ENCODE data around the gene ZNF552. TPM values are rescaled to one million over a fixed set of nuclear protein-coding genes. Genes with fewer than 3 reads are reported as not detected.
A peak's percentile ranks its signal among the peaks of the same experiment; 100 is the strongest.
"Not testable (repeated sequence)": the region's sequence is repeated elsewhere in the genome, so short reads cannot be mapped to it uniquely, and the experiment has no call there.

The ZNF552 gene
- total RNA-seq (2014; rRNA removed; shearing (Covaris generic)) = 4.5 and 4.9 TPM in 2 replicates
- 2.8 and 2.9 TPM in 2 replicates for polyA plus RNA-seq (2015; cell fraction: cytosol; rRNA removed)
- polyA plus RNA-seq (2015; cell fraction: nucleus; rRNA removed) = 8.3 and 12.5 TPM in 2 replicates

DNA sequence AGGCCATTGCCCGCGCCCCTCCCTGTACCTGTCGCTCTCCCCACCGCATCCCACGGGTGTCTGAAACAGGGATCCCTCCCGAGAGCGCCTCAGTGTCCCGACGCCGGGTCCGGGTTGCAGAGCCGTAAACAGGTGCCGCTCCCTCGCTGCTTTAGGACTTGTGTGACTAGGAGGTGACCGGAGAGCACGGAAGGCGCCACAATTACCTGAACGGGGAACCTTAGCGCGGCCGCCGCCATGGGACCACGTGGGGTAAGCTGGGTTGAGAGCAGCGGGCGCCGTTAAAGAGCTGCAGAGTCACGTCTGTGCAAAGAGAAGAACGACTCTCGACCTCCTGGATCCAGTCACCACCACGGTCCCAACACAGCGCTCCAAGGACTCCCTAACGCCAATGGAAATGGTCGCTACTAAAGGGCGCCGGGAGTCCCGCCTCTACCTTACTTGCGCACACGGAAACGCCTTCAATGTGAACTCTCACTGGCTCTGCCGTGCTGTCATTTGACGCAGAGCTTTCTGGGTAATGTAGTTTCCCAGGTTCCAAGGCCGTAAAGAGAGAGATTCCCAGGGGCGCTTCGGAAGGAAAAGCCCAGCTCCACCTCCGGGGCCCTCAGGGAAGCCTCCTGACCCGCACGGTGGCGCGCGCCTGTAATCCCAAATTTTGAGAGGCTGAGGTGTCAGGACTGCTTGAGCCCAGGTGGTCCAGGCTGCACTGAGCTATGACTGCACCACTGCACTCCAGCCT, at the start of gene ZNF552:
TSS of gene ZNF552 (minus strand) at position 409 of the 742 bp plus-strand sequence. CDS start at position 239, 170 bp downstream.
- DNase-seq (ENCODE audit: low read depth, low spot score) = peak; percentile 94
- in situ Hi-C loops (cut with HindIII; ENCODE audit: low pct_unique_long_range_greater_than_20kb, low sequenced_read_pairs) = no loop called here

- in situ Hi-C loops (cut with HindIII; ENCODE audit: low pct_unique_long_range_greater_than_20kb, low sequenced_read_pairs) = not testable (repeated sequence)
Observed at GRCh38 chr19:57862351-57862750, 47.6 kb upstream of the ZNF552 start.

DNA sequence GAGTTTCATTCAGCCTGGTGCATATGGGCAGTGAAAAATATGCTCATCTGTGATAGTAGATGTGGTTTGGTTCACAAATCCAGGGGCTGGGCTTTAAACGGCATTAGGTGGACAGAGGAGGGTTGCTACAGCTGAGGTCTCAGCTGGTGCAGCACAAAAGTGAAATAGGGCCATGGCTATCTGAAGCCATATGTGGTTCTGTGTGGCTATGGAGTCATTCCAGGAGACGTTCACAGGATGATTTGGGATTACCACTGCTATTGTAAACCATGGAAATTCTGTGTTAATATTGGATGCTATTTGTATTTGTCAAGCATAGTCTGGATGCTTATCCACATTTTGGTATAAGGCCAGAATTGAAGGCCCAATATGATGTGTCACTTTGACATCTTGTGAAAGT, 39.4 kb upstream of the ZNF552 start:
- in situ Hi-C loops (cut with HindIII; ENCODE audit: low pct_unique_long_range_greater_than_20kb, low sequenced_read_pairs); DNase-seq (ENCODE audit: low read depth, low spot score): not testable (repeated sequence)

More at GRCh38 chr19:57862351-57862750, 47.6 kb upstream of the ZNF552 start:
- DNase-seq (ENCODE audit: low read depth, low spot score) = not testable (repeated sequence)

GRCh38 chr19:57851812-57852603, 37.3 kb upstream of the ZNF552 start:
- DNase-seq (ENCODE audit: low read depth, low spot score); in situ Hi-C loops (cut with HindIII; ENCODE audit: low pct_unique_long_range_greater_than_20kb, low sequenced_read_pairs): not testable (repeated sequence)

DNA sequence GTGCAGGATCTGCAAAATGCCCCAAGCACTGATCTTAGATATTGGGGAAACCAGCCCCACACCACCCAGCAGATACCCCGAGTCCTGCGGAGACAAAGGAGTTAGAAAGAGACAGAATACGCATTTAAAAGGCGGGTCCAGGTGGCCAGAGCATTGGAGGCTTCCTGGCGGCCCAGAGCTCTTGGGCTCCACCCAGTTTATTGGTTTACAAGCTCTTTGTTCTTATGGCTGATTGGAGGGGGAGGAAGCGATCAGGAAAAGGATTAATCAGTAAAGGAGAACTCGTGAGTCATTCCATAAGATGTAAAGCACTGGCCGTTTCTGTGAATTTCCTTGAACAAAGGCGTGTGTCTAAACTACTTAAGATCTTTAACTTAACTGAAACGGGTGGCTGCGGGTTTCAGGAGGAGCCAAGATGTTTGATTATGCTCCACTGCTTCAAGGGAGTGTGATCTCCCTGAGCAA, 35.9 kb upstream of the ZNF552 start:
- in situ Hi-C loops (cut with HindIII; ENCODE audit: low pct_unique_long_range_greater_than_20kb, low sequenced_read_pairs) = no loop called here
- no peak for DNase-seq (ENCODE audit: low read depth, low spot score)

- DNase-seq (ENCODE audit: low read depth, low spot score) = peak; percentile 87
- in situ Hi-C loops (cut with HindIII; ENCODE audit: low pct_unique_long_range_greater_than_20kb, low sequenced_read_pairs) = not testable (repeated sequence)
Observed at GRCh38 chr19:57849666-57850473, 35.2 kb upstream of the ZNF552 start, which contains the start of gene ZNF587. Gene ZNF587 (plus strand): TSS chr19:57849859. CDS start chr19:57850039, 180 bp downstream.

- in situ Hi-C loops (cut with HindIII; ENCODE audit: low pct_unique_long_range_greater_than_20kb, low sequenced_read_pairs); DNase-seq (ENCODE audit: low read depth, low spot score): not testable (repeated sequence)
Observed at GRCh38 chr19:57849162-57849665, 34.5 kb upstream of the ZNF552 start.

DNA sequence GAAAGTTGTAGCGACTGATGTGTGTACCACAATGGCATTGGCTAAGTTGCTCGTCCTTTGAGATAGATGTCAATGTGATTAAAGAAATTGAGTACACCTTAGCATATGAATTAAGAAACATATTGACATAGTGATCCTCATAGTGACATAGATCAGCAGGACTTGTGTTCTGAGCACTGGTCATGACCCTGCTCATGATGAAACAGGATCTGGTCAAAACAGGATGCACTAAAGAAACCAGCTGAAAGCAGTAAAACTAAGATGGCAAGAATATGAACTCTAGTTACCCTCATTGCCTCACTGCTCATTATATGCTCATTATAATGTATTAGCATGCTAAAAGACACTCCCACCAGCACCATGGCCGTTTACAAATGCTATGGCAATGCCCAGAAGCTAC, 32.5 kb upstream of the ZNF552 start:
- in situ Hi-C loops (cut with HindIII; ENCODE audit: low pct_unique_long_range_greater_than_20kb, low sequenced_read_pairs); DNase-seq (ENCODE audit: low read depth, low spot score): not testable (repeated sequence)

DNA sequence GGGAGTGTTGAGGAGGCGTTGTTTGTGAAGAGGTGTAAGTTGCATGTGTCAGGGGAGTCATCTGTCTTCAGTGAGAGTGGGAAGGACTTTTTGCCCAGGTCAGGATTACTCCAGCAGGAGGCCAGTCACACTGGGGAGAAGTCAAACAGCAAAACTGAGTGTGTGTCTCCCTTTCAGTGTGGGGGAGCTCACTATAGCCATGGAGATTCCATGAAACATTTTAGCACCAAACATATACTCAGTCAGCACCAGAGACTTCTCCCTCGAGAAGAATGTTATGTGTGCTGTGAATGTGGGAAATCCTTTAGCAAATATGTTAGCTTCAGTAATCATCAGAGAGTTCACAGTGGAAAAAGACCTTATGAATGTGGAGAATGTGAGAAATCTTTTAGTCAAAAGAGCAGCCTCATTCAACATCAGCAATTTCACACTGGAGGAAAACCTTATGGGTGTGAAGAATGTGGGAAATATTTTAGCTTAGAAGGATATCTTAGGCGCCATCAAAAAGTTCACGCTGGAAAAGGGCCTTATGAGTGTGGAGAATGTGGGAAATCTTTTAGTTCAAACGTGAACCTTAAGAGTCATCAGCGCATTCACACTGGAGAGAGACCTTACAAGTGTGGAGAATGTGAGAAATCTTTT, 26.5 kb upstream of the ZNF552 start:
- in situ Hi-C loops (cut with HindIII; ENCODE audit: low pct_unique_long_range_greater_than_20kb, low sequenced_read_pairs) = no loop called here

GRCh38 chr19:57838622-57839191, 24.0 kb upstream of the ZNF552 start:
- DNase-seq (ENCODE audit: low read depth, low spot score); in situ Hi-C loops (cut with HindIII; ENCODE audit: low pct_unique_long_range_greater_than_20kb, low sequenced_read_pairs): not testable (repeated sequence)

More for the DNA sequence above, 26.5 kb upstream of the ZNF552 start:
- DNase-seq (ENCODE audit: low read depth, low spot score) = no peak

DNA sequence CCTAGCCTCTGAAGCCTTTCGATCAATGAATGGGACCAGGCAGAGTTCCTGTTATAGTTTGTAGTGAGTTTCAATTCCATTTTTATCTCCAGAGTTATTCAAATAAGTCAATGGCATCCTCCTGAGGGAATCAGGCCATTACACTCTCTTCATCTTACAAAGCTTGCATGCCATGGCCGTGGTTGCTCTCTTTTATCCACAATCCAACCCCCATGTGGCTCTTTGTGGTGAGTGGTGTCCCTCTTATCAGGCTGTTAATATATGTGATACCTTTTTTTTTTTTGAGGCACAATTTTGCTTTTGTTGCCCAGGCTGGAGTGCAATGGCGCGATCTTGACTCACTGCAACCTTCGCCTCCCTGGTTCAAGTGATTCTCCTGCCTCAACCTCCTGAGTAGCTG, 22.3 kb upstream of the ZNF552 start:
- in situ Hi-C loops (cut with HindIII; ENCODE audit: low pct_unique_long_range_greater_than_20kb, low sequenced_read_pairs); DNase-seq (ENCODE audit: low read depth, low spot score): not testable (repeated sequence)

- no peak for DNase-seq (ENCODE audit: low read depth, low spot score)
- in situ Hi-C loops (cut with HindIII; ENCODE audit: low pct_unique_long_range_greater_than_20kb, low sequenced_read_pairs) = no loop called here
Observed at GRCh38 chr19:57830071-57830602, 15.4 kb upstream of the ZNF552 start, which contains the start of gene ZNF587B. Gene ZNF587B (plus strand): TSS chr19:57830299. CDS start chr19:57830529, 230 bp downstream.

GRCh38 chr19:57829316-57829715, 14.6 kb upstream of the ZNF552 start:
- in situ Hi-C loops (cut with HindIII; ENCODE audit: low pct_unique_long_range_greater_than_20kb, low sequenced_read_pairs) = no loop called here
- peak; percentile 71 for DNase-seq (ENCODE audit: low read depth, low spot score)

DNA sequence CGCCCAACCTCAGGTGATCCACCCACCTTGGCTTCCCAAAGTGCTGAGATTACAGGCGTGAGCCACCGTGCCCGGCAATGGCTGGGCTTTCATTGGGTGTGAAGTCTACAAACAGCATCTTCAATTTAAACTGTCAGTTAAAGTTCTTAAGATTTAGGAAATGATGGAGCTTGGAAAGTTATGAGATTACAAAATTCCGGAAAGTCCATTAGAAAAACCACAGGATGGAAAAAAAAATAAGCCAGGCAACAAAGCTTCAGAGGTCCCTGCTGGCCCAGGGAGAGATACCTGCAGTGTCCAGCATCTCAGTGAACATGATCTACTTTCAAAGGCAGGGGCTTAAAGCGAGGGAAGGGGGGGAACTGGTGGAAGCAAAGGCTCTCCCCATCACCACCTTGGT, 10.8 kb upstream of the ZNF552 start:
- in situ Hi-C loops (cut with HindIII; ENCODE audit: low pct_unique_long_range_greater_than_20kb, low sequenced_read_pairs) = no loop called here
- DNase-seq (ENCODE audit: low read depth, low spot score) = no peak

- DNase-seq (ENCODE audit: low read depth, low spot score); in situ Hi-C loops (cut with HindIII; ENCODE audit: low pct_unique_long_range_greater_than_20kb, low sequenced_read_pairs): not testable (repeated sequence)
Observed at GRCh38 chr19:57823608-57824007, 8.9 kb upstream of the ZNF552 start.

- not testable (repeated sequence) for DNase-seq (ENCODE audit: low read depth, low spot score)
Observed at GRCh38 chr19:57823155-57823554, 8.4 kb upstream of the ZNF552 start.

More at GRCh38 chr19:57823155-57823554, 8.4 kb upstream of the ZNF552 start:
- in situ Hi-C loops (cut with HindIII; ENCODE audit: low pct_unique_long_range_greater_than_20kb, low sequenced_read_pairs) = not testable (repeated sequence)

Measured in SK-MEL-5 (cell line).